ENCODE measurements around the gene CERS4.
"Not testable (repeated sequence)": the region's sequence is repeated elsewhere in the genome, so short reads cannot be mapped to it uniquely, and the experiment has no call there.

GRCh38 chr19:8247129-8247890 is 38.1 kb downstream of the CERS4 start:
- TF ChIP-seq CTCF (IDR thresholded peaks at IDR 0.05 in 8 of 11, conservative IDR thresholded peaks at IDR 0.05 in 3 of 11); POLR2AphosphoS5 (IDR thresholded peaks at IDR 0.05); POLR2A (IDR thresholded peaks at IDR 0.05): not testable (repeated sequence)

Data from spleen (tissue), 7 donors.